GM18508 (cell line): Measurements from ENCODE around the gene LIX1.

ENCODE experiments used
- ATAC-seq: cut with Tn5 transposase; IDR thresholded peaks from one replicate; pipeline ENCODE4 v1.9.1; 2021; ENCODE audit warnings: moderate number of reproducible peaks; ENCODE audit not compliant: insufficient read depth, unreplicated experiment

The LIX1 gene

DNA sequence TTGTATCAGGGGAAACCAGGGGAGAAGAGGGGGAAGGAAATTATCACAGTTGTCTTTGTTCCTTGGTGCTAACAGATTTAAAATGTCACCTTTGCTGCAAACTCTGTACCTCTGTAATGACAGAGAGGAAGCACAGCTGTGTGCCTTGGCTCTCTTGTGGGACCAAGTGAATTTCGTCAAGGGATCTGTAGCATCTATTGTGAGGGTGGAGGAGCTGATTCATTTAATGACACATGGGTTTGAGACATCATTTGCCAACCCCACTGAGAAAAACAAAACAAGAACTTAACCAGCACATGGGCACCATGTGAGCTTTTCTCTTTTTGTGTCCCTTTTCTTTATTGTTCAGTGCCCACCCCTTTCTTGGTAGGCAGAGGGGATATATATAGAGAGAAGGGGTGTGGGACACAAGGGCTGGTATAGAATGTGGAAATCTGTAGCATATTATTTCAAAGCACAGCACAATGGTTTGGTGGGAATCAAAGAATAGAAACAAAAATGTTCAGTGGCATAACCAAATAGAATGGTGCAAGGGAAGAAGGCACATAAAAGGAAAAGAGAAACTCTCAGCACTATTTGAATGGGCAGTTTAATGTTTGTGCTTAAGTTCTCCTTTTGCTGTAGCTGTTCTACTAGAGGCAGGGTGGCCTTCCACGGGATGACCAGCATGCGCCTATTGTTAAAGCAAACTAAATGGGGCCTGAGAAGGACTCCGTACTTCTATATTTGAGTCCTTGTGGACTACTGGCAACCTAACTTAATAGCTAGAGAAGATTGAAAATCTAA is 63.3 kb downstream of the LIX1 start:
- no peak for ATAC-seq

- ATAC-seq, result no peak
Measured at GRCh38 chr5:97077246-97077645, 65.2 kb downstream of the LIX1 start.

DNA sequence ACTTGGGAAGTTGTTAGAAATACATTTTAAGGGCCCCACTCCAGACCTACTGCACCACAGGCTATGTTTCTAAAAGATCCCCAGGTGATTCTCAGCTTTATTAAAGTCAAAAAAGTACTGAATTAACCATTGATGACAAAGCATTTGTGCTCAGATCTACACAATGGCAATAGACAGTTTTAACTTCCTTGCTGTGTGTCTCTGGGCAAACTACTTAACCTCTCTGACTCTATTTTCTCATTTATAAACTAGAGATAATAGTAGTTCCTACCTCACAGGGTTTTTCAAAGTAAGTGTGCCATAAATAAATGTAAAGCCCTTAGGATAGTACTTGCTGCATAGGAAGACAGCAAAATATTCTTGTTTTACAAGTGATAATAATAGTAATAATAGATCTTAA is 66.3 kb downstream of the LIX1 start:
- no peak for ATAC-seq

GRCh38 chr5:97075649-97076048 is 66.8 kb downstream of the LIX1 start:
- ATAC-seq, result no peak

DNA sequence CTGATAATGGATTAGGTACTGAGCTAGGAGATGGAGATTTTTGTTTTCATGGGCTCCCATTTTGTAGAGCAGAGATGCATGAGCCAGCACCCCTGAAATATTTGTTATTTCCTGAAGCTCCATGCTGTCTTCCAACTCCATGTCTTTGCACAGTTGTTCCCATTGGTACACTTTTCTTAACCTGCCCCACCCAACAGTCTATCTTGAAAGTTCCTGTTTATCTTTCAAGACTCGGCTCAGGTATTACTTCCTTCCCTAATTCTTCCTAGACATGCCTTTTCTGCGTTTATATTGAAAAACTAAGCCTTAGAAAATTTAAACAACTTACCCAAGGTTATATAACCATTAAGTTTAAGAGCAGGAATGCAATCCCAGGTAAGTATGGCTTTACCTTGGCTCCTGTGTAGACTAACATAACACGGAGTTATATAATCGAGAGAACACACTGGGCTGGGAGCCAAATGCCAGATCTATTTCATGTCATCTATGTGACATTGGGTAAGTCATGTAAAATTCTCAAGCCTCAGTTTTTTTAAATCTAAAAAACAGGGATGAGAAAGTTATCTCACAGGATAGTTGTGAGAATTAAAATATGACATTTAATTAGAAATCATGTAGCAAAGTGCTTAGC is 67.4 kb downstream of the LIX1 start:
- no peak for ATAC-seq

- no peak for ATAC-seq
Measured at GRCh38 chr5:97073420-97073819, 69.0 kb downstream of the LIX1 start.

DNA sequence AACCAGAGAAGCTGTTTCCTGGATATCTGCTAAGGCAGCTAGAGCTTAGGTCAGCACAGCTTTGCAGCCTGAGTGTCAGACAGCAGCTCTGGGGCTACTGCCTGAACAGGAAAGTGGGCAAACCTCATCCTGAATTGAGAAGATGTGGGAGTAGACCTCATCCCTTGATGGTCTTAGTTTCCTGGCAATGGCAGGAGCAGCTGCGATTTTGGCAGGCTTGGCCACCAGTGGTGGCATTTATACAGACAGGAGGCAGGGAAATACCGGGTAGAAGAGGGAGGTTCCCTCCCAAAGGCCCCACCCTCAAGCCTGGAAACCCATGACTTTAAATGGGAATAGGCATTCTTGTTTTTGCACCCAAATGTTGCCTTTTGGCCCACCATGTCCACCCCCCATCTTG is 69.7 kb downstream of the LIX1 start:
- ATAC-seq, result no peak

- no peak for ATAC-seq
Measured at GRCh38 chr5:97071993-97072392, 70.4 kb downstream of the LIX1 start.

DNA sequence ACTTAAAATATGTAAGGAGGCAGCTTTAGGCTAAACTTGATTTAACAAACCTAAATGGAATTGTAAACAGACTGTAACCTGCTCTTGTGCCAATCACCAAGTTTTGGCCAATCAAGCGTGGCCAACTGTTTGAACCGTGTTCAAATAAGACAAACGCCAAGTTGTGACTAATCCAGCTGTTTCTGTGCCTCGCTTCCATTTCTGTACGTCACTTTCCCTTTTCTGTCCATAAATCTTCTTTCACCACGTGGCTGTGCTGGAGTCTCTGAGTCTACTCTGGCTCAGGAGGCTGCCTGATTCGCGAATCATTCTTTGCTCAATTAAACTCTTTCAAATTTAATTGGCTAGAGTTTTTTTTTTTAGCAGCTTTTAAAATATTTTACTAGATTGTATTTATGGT is 71.3 kb downstream of the LIX1 start:
- ATAC-seq, result no peak

DNA sequence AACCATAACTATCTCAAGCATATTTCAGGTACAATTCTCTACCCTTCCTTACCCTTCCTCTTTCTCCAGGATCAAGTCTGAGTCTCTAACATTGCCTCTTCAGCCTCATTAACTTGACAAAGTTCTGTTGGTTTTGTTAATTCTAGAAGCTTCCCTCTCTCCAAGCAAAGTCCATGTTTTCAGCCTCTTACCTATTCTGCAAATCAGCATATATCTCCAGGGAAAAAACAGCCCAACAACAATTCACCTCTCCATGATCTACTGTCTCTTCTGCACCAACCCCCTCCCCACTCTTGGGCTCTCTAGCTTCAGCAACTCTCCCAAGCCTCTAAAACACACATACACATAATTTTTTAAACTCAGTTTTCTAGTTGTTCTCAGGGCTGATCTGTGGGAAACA is 72.2 kb downstream of the LIX1 start:
- no peak for ATAC-seq

- no peak for ATAC-seq
Measured at GRCh38 chr5:97067296-97067850, 75.0 kb downstream of the LIX1 start.

- ATAC-seq, result no peak
Measured at GRCh38 chr5:97065475-97065874, 76.9 kb downstream of the LIX1 start.

GRCh38 chr5:97063251-97063650 is 79.2 kb downstream of the LIX1 start:
- no peak for ATAC-seq

GRCh38 chr5:97062046-97062445 is 80.4 kb downstream of the LIX1 start:
- no peak for ATAC-seq

DNA sequence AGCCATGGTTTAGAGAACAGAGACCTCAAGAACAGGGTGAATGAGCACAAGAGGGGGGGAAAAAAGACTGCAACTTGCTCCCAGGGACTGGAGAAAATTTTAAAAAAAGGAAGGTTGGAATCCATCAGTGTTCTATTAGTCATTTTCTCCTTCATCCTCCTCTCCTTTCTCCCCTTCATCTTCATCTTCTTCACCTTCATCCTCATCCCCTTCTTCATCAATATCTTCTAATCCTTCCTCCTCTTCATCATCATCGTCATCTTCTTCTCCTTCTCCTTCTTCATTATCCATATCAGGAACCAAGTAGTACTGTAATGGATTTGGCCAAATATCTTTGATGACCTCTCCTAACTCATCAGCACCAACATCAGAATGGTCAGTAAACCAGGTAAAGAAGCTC is 86.1 kb downstream of the LIX1 start:
- ATAC-seq, result no peak

- no peak for ATAC-seq
Measured at GRCh38 chr5:97049175-97049574, 93.2 kb downstream of the LIX1 start.

DNA sequence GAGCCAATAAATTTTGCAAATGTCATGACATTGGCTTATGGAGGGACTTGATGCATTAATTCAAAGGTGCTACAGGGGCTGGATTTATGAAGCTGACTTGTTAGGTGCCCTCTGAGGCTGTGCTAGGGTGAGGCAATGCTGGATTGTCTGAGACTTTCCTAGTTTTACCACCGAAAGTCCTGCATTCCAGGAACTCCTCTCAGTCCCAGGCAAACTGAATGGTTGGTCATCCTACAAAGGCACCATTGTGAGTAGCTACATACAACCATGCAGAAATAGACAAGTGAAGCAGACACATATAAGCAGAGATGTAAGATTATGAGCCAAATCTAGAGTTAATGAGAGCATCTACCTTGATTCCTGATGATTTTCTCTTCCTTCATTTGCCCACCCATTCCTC is 95.3 kb downstream of the LIX1 start:
- ATAC-seq, result no peak

GRCh38 chr5:97046270-97046982 is 96.0 kb downstream of the LIX1 start:
- ATAC-seq, result no peak

DNA sequence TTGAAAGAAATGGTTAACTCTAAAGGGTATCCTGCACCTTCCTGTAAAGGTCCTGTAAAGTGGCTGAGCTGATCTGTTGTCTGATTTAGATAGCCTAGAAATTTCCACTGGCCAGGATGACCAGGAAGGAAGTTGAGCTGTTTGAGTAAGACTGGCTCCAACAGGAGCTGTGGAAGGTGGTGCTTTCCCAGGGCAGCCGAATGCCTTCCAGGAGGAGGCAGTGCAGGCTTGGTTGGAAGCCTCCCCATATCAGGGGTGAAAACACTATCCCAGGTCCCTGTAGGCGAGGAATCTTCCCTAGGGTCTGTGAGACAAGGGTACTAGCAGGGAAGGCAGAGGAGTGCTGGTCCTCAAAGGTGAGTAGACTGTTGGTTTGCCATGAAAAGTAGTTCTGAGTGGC is 98.4 kb downstream of the LIX1 start:
- no peak for ATAC-seq

DNA sequence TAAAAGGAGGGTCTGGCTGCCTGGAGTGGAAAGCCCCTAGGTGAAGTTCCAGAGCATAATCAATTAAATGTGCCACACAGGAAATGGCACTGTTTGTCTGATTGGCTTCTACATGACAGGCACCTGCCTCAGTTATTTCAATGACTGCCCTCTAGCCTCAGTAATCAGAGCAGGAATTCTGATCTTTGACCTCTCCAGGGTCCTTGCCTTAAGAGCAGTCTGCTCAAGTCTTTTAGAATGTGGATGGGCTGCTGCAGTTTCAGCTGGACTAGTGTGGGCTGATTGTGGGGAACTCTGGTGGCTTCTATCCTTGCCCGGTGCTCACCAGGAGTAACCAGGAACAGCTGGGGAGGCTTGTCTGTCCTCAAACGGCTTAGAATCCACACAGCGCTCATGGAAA is 98.9 kb downstream of the LIX1 start:
- ATAC-seq, result no peak

DNA sequence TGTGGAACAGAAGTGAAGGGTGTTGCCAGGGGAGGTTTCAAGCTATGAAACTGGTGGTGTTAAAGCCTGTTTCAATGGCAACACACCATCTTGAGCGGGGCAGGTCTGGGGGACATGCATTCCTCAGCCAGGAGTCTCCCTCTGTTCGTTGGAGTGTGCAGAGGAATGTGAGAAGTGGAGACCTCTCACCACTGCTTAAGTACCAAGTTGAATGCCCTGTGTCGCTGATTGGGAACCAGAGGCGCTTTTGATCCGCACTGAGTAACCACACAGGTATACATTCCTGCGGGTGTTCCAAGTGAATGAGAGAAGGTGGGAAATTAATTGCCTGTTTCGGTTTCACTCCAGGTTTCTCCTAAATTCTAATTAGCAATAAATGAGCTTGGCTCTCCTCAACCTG is 99.4 kb downstream of the LIX1 start:
- no peak for ATAC-seq
